Ramos (cell line): ENCODE data around the gene ALPI.

ENCODE experiments used
- in situ Hi-C: fragments of 300-500 bp; cut with MboI; formaldehyde crosslinking; loops from one replicate; pipeline ENCODE4 v1.14.3; 2022; ENCODE audit warnings: low sequenced_read_pairs; ENCODE audit not compliant: unreplicated experiment

ALPI gene

DNA sequence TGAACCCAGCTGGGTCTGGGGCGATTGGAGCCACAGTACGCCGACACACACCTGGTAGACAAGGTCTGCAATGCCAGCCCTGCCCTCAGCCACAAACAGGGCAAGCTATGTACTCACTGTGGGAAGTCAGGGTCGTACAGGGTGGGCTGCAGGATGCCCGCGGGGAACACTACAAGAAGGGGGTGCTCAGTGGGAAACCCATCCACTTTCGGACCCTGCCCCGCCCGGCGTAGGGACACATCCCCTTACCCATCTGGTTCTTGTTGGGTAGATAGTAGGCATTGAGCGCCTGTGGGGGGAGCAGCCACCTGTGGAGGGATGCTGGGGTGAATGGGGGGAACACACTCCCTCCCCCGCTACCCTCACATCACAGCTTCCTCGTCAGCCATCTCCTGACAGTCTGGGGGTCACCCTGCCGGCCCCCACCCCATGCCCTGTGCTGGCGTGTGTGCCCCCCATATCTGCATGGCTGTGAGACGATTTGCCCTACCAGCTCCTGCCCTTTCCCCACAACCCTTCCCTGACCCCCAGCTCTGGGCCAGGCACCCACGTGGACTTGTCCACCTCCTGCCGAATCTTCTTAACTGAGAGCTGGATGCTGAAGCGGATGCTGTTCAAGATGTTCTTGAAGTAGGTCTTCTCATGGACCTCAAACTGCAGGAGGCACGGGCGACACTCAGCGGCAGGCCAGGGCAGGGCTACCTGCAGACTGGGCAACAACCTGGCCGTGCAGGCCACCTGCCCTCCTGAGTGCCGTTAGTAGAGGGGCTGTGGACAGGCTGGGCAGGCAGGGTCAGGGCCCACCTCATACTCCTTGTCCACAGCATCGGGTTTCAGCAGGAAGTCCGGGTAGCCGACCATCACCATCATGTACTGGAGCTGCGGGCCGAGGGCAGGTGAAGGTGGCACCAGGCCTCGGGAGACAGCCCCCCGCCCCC lies 26.6 kb downstream of the ALPI start:
- in situ Hi-C loops, result no loop called here

- in situ Hi-C loops, result no loop called here
Observed at GRCh38 chr2:232483311-232483922, 27.5 kb downstream of the ALPI start.

DNA sequence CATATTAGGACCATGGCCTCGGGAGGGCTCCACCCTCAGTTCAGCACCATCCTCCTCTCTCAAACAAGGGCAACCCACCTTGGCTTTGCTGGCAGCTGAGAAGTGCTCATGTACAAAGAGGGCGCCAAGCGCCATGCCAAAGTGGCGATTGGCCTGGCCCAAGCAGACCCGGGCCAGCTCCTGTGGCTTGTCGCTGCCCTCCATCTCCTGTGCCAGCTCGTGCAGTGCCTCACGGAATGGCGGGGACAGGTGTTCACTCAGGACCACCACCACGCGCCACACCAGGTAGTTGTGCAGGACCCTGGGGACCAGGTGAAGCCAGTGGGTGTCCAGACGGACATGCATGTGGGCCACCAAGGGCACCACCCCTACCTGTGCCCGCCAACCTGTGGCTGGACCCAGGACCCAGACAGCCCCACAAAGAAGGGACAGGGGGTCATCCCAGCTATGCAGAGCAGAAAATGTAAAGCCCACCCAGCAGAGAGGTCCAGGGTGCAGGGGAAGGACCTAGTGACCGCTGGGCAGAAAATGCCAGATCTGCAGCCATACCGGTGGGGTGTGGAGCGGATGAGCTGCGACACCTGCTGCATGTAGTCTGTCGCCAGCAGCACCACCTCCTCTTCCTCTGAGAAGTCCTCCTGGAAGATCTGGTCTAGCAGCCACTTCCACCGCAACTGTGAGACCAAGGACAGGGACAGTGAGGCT lies 28.1 kb downstream of the ALPI start:
- in situ Hi-C loops, result no loop called here

- in situ Hi-C loops, result no loop called here
Observed at GRCh38 chr2:232484628-232485347, 28.8 kb downstream of the ALPI start.

GRCh38 chr2:232485348-232485756 lies 29.4 kb downstream of the ALPI start:
- in situ Hi-C loops, result no loop called here

DNA sequence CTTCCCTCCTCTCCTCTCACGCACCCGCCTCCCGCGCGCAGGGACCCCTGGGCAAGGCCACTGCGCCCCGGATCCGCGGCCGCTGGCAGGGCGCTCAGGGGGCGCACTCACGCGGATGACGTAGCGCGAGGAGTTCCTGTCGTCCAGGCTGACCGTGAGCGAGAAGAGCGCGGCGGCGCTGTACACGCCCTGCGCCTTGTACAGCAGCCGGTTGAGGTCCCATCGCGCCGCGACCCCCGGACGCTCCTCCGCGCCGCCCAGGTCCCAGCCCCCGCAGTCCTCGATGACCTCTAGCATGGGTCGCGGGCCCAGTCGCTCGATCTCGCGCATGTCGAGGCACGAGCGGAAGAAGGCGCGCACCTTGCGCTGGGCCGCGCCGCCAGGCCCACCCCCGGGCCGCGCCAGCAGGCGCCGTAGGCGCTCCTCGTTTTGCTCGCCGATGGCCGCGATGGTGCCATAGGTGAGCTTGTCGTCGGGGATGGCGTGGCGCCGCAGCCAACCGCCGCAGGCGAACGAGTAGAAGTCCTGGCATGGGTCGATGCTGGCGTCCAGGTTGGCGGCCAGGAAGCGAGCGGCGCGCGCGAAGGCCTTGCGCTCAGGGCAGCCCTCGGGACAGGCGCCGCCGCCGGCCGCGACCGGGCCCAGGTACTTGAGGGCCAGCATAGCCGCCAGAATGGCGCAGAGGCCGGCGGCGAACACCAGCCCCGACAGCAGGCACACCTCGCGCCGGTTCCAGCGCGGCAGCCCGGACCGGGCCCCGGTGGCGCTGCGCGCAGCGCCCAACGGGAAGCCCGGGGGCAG lies 30.0 kb downstream of the ALPI start:
- in situ Hi-C loops, result no loop called here

- in situ Hi-C loops, result no loop called here
Observed at GRCh38 chr2:232486558-232487384, 30.8 kb downstream of the ALPI start.

- in situ Hi-C loops, result no loop called here
Observed at GRCh38 chr2:232487385-232488096, 31.6 kb downstream of the ALPI start, which contains the start of gene ECEL1. Gene ECEL1 (minus strand): TSS chr2:232487834. CDS start chr2:232486653, 1,181 bp downstream.

DNA sequence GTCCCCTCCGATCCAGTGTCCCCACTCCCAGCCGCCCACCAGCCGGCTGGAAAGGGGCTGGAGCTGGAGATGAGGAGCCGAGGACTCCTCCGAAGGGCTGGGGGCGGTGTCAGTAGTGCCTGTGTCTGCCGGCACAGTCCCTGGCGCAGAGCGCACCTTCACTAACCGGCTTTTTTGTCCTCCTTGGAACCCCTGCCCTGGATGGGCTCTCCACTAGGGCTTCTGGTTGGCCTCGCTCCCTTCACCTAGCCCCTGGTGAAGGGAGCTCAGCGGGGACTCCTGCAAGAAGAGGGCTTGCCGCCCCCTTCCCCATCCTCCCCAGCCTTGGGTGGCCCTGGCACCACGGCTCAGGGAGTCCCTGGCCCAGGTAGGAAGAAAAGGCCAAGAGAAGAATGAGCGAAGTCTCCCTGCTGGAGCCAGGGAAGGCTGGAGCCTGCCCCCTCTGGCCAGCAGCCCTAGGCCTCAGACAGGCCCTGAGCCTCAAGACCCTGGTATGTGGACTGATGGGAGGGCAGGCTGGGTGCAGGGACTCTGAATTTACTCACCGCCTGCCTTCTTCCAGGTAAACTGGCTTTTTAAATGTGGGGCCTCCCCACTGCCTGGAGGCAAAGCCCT lies 32.3 kb downstream of the ALPI start:
- in situ Hi-C loops, result no loop called here

- in situ Hi-C loops, result no loop called here
Observed at GRCh38 chr2:232488721-232489300, 32.9 kb downstream of the ALPI start.

DNA sequence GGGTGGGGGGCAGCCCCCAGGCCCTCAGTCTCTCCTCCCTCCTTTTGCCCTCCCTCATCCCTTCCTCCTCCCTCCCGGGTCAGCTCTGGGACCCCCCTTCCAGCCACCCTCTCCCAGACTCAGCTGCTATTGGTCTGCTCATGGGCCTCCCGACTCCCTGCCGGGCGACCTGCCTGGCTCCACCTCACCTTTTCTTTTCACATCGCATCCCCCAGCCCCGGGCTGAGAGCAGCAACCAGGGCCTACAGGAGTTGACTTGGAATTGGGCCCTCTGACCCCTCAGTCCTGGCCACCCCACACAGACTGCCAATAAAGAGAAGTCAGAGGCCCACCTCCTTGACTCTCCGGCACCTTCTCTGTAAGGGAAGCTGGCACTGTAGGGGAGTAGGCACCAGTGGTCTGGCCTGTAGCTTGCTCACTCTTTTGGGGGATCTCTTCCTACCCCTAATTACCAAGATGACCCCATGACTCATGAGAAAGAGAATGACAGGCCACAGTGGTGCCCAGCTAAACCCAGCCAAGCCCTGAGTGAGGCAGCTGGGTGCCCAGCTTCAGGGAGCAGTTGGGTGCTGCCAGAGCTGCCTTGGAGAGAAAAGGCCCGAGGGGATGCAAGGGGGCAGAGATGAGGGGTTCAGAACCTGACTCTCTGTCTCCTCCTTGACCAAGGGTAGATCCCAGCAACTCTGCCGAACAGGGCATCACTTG lies 33.7 kb downstream of the ALPI start:
- in situ Hi-C loops, result no loop called here

DNA sequence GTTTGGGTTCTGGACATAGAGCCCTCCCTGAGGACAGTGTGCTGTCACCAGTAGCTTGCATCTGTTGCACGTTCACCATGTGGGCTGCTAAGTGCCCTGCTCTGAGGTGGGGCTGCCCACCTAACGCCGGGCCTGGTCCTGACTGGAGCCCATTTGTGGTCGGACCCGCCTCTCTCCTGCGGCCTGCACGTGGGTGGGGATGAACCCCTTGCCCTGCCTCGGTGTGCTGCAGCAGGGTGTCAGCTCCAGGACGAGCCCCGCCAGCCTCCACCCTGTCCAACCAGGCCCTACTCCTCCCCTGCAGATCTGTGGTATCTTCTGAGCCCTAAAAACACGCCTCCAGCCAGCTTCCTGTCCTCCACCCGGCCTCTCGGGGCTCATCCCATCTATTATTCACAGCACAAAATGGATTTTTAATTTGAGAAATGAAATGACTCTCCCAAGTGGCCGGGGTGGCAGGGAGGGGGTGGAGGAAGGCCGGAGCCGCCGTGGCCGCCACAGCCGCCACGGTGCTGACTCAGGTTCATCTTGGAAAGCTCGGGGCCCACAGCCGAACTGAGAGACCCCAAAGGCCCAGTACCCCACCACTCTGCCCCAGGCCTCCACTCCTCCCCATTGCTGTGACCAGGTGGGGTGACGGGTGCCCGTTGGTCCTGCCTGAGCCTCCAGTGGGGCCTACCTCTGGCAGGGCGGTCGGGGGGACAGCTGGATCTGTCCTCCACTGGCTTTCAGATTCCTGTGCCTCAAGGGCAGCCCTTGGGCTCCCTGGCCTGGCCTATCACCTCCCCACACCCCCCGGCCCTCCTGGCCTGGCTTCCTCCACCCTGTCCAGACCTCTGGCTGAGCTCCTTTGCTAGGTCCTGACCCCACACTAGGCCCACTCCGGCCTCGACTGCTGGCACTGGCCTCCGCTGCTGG lies 34.5 kb downstream of the ALPI start:
- in situ Hi-C loops, result no loop called here

DNA sequence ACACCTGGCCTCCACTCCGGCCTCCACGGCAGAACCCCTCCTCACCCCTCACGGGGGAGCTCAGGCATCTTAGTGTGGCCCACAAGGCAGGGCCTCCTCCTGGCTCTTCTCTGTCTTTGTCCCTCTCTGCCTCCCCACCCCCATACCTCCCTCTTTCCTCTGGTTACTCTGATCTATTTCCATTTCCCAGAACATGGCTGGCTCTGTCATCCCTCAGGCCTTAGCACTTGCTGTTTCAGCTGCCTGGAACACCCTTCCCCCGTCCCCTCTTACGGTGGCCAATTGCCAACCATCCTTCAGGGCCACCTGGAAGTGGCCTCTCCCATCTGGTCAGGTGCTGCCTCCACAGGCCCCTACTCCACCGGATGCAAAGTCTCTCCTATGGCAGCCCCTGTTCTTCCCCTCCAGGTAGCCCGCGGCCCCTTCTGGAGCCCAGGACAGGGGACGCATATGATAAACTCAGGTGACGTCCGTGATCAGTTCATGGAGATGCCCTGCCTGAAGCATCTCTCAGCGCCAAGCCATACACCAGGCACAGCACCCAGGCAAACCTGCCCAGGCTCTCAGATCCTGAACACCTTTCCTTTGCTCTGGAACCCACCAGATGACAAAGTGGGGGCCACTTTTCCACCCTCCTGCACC lies 35.3 kb downstream of the ALPI start:
- in situ Hi-C loops, result no loop called here

DNA sequence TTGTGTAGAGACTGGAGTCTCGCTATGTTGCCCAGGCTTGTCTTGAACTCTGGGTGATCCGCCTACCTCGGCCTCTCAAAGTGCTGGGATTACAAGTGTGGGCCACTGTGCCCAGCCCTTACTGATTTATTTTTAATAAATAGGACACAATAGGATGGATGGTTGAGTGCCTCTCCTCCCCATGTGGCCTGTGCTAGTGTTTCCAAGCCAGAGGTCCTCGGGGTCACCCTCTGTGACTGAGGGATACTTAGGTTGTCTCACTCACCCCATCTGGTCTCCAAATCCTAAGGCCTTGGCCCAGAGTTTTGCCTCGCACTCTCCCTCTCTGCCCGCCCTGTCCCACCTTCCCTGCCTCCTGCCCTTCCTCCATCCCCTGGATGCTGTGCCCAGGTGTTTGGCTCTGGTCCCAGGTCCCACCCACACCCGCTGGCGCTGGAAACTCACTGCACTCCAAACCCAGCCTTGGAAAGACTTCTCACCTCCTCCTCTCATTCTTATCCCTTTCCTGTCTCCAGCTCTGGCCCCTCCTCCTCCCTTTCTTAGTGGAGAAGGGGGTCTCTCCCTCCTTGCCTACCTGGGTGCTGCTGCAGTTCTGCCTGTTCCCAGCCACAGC lies 36.4 kb downstream of the ALPI start:
- in situ Hi-C loops, result no loop called here
